ENCODE measurements around the gene NEU2.

GRCh38 chr2:233039212-233039845 is 6.9 kb downstream of the NEU2 start:
- TF ChIP-seq CTCF (conservative IDR thresholded peaks at IDR 0.05; ENCODE audit: low read length) = no peak
- TF ChIP-seq EZH2phosphoT487 (IDR thresholded peaks at IDR 0.05; ENCODE audit: borderline replicate concordance) = no peak

All from Loucy (cell line).